Measurements from ENCODE around the gene LRPAP1. TPM values are rescaled to one million over a fixed set of nuclear protein-coding genes. Genes with fewer than 3 reads are reported as not detected.

The LRPAP1 gene
- total RNA-seq, 2 experiments from 2014 or later = 54.6 to 55.9 TPM

DNA sequence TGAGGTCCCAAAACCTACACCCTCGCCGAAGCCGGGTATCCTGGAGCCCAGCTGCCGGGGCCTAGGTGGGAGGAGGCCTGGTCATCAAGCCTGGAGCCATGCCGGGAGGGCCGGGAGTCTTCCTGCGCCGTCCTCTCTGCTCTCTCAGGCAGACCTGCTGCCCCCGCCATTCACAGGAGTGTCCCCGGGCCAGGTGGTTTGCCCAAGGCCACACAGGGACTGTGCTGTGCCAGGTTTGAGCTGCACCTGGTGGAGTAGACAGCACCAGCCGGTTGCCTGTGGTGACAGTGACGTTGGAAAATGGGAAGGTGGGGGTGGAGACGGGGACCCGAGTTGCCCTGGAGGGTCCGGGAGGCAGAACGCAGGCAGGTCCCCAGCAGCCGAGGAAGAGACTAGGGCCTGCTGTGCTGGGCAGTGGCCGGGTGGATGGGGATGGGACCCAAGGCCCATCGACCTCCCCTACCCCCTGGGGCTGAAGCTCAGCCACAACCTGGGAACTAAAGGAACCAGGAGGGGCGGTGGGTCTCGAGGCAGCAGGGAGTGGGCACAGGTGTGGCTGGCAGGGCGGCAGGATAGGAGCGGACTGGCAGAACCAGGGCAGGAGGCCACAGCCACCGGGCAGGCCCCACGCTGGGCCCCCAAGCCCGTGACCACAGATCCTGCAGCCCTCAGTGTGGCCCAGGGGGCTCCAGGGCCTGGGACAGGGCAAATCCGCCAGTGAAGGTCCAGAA lies 59.6 kb downstream of the LRPAP1 start:
- intact Hi-C loops (cut with micrococcal nuclease) = no loop called here
- Mint-ChIP-seq H3K9me3 (no peaks in the 10 kb centered on the region), H3K4me1 (ENCODE audit: low read depth) (no peaks in the 10 kb centered on the region), H3K27me3 (peaks cover 3% of the 10 kb centered on the region), H3K4me3 (no peak overlapping the region), H3K36me3 (no peaks in the 10 kb centered on the region), H3K27ac (no peak overlapping the region)
- POLR2A ChIA-PET = no interaction called here
- no peak for DNase-seq
- CTCF ChIA-PET = interaction anchor here (2.9 kb wide), 1 partner anchor 8 kb away, joined by 20 read pairs; no protein-coding TSS in a partner anchor

DNA sequence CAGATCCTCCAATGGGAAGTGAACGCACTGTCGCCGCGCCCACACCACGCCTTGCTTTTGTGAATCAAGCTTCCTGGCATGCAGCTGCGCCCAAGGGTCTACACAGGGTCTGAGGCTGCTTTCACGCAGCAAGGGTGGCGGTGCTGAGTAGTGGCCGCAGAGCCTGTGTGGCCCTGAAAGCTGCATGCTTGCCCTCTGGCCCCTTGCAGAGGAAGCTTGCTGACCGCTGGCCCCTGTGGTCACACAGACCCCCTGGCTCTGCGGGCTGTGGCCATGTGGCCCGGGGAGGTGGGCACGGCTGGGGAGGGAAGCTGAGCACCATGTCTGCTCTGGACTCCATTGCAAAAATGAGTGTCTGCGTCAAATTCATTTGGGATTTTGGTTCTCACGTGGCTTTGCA lies 60.3 kb downstream of the LRPAP1 start:
- no peak for DNase-seq
- intact Hi-C loops (cut with micrococcal nuclease) = no loop called here
- H3K4me3 Mint-ChIP-seq = no peak overlapping the region
- ChIA-PET CTCF (interaction anchor here (2.9 kb wide), 1 partner anchor 9 kb away, joined by 20 read pairs; no protein-coding TSS in a partner anchor), POLR2A (no interaction called here)
- no peaks in the 10 kb centered on the region for H3K36me3 Mint-ChIP-seq
- H3K27me3 Mint-ChIP-seq = peaks cover 3% of the 10 kb centered on the region
- no peaks in the 10 kb centered on the region for H3K4me1 Mint-ChIP-seq (ENCODE audit: low read depth)
- H3K9me3 Mint-ChIP-seq = no peaks in the 10 kb centered on the region
- no peak overlapping the region for H3K27ac Mint-ChIP-seq

GRCh38 chr4:3471098-3471760 lies 61.0 kb downstream of the LRPAP1 start:
- Mint-ChIP-seq H3K27me3 (peaks cover 2% of the 10 kb centered on the region), H3K9me3 (no peaks in the 10 kb centered on the region), H3K36me3 (no peaks in the 10 kb centered on the region), H3K27ac (no peak overlapping the region), H3K4me3 (no peak overlapping the region), H3K4me1 (ENCODE audit: low read depth) (no peaks in the 10 kb centered on the region)
- intact Hi-C loops (cut with micrococcal nuclease) = no loop called here
- ChIA-PET POLR2A (no interaction called here), CTCF (interaction anchor here (2.9 kb wide), 1 partner anchor 10 kb away, joined by 20 read pairs; no protein-coding TSS in a partner anchor)
- no peak for DNase-seq

- Mint-ChIP-seq H3K36me3 (no peaks in the 10 kb centered on the region), H3K27ac (no peak overlapping the region), H3K4me1 (ENCODE audit: low read depth) (no peaks in the 10 kb centered on the region), H3K4me3 (no peak overlapping the region), H3K27me3 (peaks cover 3% of the 10 kb centered on the region), H3K9me3 (no peaks in the 10 kb centered on the region)
- POLR2A ChIA-PET = no interaction called here
- CTCF ChIA-PET = interaction anchor here (2.9 kb wide), 1 partner anchor 10 kb away, joined by 20 read pairs; no protein-coding TSS in a partner anchor
- no peak for DNase-seq
- intact Hi-C loops (cut with micrococcal nuclease) = no loop called here
Measured at GRCh38 chr4:3470244-3471097, 61.8 kb downstream of the LRPAP1 start.

DNA sequence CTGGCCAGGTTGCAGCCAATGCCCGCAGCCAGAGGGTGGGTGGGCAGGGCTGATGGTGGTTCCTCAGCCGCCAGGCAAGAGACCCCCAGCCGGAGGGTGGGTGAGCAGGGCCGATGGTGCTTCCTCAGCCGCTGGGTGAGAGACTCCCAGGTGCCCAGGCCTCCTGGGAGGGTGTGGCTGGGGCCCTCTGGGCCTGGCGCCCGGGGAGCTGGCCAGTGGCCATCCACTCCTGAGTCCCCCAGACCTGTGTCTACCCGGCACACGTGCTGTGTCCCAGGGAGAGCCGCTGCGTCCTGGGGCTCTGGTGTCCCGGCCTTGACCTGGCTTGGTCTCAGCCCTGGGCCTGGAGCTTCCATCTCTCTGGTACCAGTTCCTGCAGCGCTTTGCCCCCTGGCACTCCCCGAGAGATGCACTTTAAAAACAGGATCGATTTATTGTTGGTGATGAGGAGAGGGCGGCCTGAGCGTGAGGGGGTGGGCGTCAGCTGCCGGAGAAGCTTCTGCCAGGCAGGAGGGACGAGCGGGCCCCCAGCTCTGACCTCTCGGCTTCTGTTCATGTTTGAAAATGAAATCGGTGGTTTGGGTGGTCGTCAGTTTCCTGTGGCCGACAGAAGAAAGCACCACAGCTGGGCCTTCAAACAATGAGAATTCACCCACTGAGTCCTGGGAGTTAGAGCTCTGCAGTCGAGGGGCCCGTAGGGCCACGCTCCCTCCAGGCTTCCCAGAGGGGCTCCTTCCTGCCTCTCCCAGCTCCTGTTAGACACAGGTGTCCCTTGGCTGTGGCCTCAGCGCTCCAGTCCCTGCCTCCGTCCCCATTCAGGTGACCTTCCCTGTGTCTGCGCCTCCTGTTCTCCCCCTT lies 62.6 kb downstream of the LRPAP1 start:
- no peaks in the 10 kb centered on the region for H3K36me3 Mint-ChIP-seq
- H3K4me3 Mint-ChIP-seq = no peak overlapping the region
- ChIA-PET CTCF (no interaction called here), POLR2A (no interaction called here)
- intact Hi-C loops (cut with micrococcal nuclease) = no loop called here
- H3K4me1 Mint-ChIP-seq (ENCODE audit: low read depth) = no peaks in the 10 kb centered on the region
- peaks cover 5% of the 10 kb centered on the region for H3K27me3 Mint-ChIP-seq
- DNase-seq = no peak
- H3K9me3 Mint-ChIP-seq = no peaks in the 10 kb centered on the region
- H3K27ac Mint-ChIP-seq = no peak overlapping the region

DNA sequence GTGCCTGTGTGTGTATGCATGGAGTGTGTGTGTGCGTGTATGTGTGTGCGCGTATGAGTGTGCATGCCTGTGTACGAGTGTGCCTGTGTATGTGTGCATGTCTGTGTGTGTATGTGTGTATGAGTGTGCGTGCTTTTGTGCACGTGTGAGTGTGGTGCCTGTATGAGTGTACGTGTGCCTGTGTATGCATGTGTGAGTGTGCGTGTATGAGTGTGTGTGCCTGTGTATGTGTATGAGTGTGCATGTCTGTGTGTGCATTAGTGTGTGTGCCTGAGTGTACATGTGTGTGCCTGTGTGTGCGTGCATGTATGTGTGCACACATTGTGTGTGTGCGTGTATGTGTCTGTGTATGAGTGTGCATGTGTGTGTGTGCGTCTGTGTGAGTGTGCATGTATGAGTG lies 63.4 kb downstream of the LRPAP1 start:
- Mint-ChIP-seq H3K27ac (no peak overlapping the region), H3K27me3 (peaks cover 7% of the 10 kb centered on the region), H3K36me3 (no peaks in the 10 kb centered on the region), H3K4me1 (ENCODE audit: low read depth) (no peaks in the 10 kb centered on the region), H3K4me3 (no peak overlapping the region), H3K9me3 (no peaks in the 10 kb centered on the region)
- ChIA-PET CTCF (no interaction called here), POLR2A (no interaction called here)
- DNase-seq = no peak
- intact Hi-C loops (cut with micrococcal nuclease) = no loop called here

DNA sequence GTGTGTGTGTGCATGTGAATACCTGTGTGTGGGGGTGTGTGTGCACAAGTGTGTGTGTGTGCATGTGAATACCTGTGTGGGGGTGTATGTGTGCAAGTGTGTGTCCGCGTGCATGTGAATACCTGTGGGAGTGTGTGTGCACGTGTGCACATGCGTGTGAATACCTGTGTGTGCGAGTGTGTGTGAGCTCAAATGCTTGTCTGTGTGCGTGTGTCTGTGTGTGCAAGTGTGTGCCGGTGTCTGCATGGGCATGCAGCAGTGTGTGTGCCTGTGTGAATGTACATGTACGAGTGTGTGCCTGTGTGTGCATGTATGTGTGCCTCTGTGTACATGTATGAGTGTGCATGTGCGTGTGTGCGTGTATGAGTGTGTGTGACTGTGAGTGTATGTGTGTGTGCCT lies 64.1 kb downstream of the LRPAP1 start:
- DNase-seq = no peak
- intact Hi-C loops (cut with micrococcal nuclease) = no loop called here
- Mint-ChIP-seq H3K9me3 (no peaks in the 10 kb centered on the region), H3K4me1 (ENCODE audit: low read depth) (no peaks in the 10 kb centered on the region), H3K27ac (no peak overlapping the region), H3K27me3 (peaks cover 7% of the 10 kb centered on the region), H3K36me3 (no peaks in the 10 kb centered on the region), H3K4me3 (no peak overlapping the region)
- ChIA-PET POLR2A (no interaction called here), CTCF (no interaction called here)

GRCh38 chr4:3467601-3468031 lies 64.6 kb downstream of the LRPAP1 start:
- ChIA-PET CTCF (no interaction called here), POLR2A (no interaction called here)
- Mint-ChIP-seq H3K9me3 (no peaks in the 10 kb centered on the region), H3K27ac (no peak overlapping the region), H3K36me3 (no peaks in the 10 kb centered on the region), H3K4me3 (no peak overlapping the region), H3K4me1 (ENCODE audit: low read depth) (no peaks in the 10 kb centered on the region), H3K27me3 (peaks cover 9% of the 10 kb centered on the region)
- intact Hi-C loops (cut with micrococcal nuclease) = no loop called here
- no peak for DNase-seq

- CTCF ChIA-PET = no interaction called here
Measured at GRCh38 chr4:3466691-3467600, 65.3 kb downstream of the LRPAP1 start.

GRCh38 chr4:3465698-3466671 lies 66.2 kb downstream of the LRPAP1 start:
- Mint-ChIP-seq H3K4me1 (ENCODE audit: low read depth) (no peaks in the 10 kb centered on the region), H3K27ac (no peak overlapping the region), H3K9me3 (no peaks in the 10 kb centered on the region), H3K4me3 (no peak overlapping the region), H3K36me3 (no peaks in the 10 kb centered on the region), H3K27me3 (peaks cover 17% of the 10 kb centered on the region)
- intact Hi-C loops (cut with micrococcal nuclease) = no loop called here
- no peak for DNase-seq
- POLR2A ChIA-PET = no interaction called here
- CTCF ChIA-PET = no interaction called here

More at GRCh38 chr4:3466691-3467600, 65.3 kb downstream of the LRPAP1 start:
- H3K27ac Mint-ChIP-seq = no peak overlapping the region
- DNase-seq = no peak
- no peak overlapping the region for H3K4me3 Mint-ChIP-seq
- no peaks in the 10 kb centered on the region for H3K4me1 Mint-ChIP-seq (ENCODE audit: low read depth)
- H3K9me3 Mint-ChIP-seq = no peaks in the 10 kb centered on the region
- intact Hi-C loops (cut with micrococcal nuclease) = no loop called here
- H3K27me3 Mint-ChIP-seq = peaks cover 14% of the 10 kb centered on the region
- POLR2A ChIA-PET = no interaction called here
- no peaks in the 10 kb centered on the region for H3K36me3 Mint-ChIP-seq

Data from activated CD4-positive, alpha-beta memory T cell treated with anti-CD3 and anti-CD28 coated beads for 36 hours (primary cell).